Keratinocyte (primary cell): ENCODE measurements around the gene ZBTB9.

Source experiments
- CTCF ChIP-seq, 3 experiments: IDR thresholded peaks in 1 of 3; conservative IDR thresholded peaks in 1 of 3; optimal IDR thresholded peaks in 1 of 3; 2 replicates in 2 of 3; 3 replicates in 1 of 3; pipeline versions ENCODE3 to v1.5.1; 2011; ENCODE audit warnings: low read length in 3 of 3, mild to moderate bottlenecking in 3 of 3, moderate library complexity in 2 of 3, control low read depth in 1 of 3, inconsistent platforms in 1 of 3; ENCODE audit not compliant: insufficient read depth in 2 of 3; ENCODE audit errors: extremely low read depth in 1 of 3
- EZH2 ChIP-seq: IDR thresholded peaks from one replicate; pipeline ENCODE4 v1.6.1; 2012; ENCODE audit warnings: inconsistent platforms, mild to moderate bottlenecking, low read length, moderate library complexity

DNA sequence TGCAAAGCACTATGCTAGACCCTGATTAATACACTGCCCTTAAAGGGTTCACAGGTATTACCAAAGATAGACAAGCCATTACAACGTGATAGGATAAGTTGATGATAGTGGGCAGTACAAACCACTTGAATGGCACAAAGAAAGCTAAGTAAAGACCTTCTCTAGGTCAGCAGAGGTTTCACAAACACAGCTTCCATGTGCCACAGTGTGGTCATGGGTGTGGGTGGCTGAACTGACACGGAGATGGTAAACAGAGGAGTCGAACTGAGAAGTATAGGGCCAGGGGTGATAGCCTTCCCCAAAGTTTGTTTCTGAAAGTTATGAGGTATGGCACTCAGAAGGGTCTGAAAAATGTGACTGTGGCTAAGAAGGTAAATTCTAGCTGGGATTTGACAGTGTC, 4.3 kb downstream of the ZBTB9 start:
- TF ChIP-seq CTCF (optimal IDR thresholded peaks at IDR 0.05 in 1 of 3, IDR thresholded peaks at IDR 0.05 in 1 of 3, conservative IDR thresholded peaks at IDR 0.05 in 1 of 3; ENCODE audit: extremely low read depth in 1 of 3, insufficient read depth in 2 of 3, low read length in 3 of 3), result no peak
- TF ChIP-seq EZH2, result no peak
